ENCODE measurements around the gene DNMBP. TPM values are rescaled to one million over a fixed set of nuclear protein-coding genes. Genes with fewer than 3 reads are reported as not detected.

Gene DNMBP
- total and polyA plus RNA-seq, 2 experiments from 2014 or later = 13.4 to 31.2 TPM

- TF ChIP-seq ZNF462 (CRISPR knock-in tag; IDR thresholded peaks at IDR 0.05) (no peak), POLR2AphosphoS5 (IDR thresholded peaks at IDR 0.05; ENCODE audit: low read depth) (no peak), REST (IDR thresholded peaks at IDR 0.05; ENCODE audit: unreplicated experiment) (no peak), CTCF (conservative IDR thresholded peaks at IDR 0.05; ENCODE audit: low read depth in 2 of 2) (no peak)
Observed at GRCh38 chr10:100037758-100038315, 28.1 kb upstream of the DNMBP start (continued).

Measured in GM23338 (cell line).